ENCODE measurements around the gene BICD1.

DNA sequence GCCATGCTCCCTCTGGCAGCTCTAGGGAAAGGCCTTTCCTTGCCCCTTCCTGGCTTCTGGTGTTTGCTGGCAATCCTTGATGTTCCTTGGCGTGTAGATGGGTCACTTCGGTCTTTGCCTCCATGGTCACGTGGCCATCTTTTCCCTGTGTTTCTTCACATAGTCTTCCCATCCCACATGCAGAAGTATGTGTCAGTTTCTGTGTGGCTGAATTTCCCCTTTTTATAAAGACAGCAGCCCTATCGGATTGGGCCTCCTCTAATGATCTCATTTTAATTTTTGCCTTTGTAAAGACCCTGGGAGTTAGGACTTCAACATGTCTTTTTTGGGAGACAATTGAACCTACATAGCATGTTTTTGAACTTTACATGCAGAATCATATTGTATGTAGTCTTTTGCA is 185.5 kb downstream of the BICD1 start:
- TF ChIP-seq YY1 (IDR thresholded peaks at IDR 0.05; ENCODE audit: insufficient read depth, insufficient read length) (no peak), ZNF274 (IDR thresholded peaks at IDR 0.05; ENCODE audit: low read depth, low read length) (no peak)

Data from NT2/D1 (cell line).